EH (cell line): ENCODE results near the gene TRANK1.
A peak's percentile ranks its signal among the peaks of the same experiment; 100 is the strongest.

Source experiments
- DNase-seq: peaks from one replicate; pipeline ENCODE4 v3.0.0-alpha.2; 2015; ENCODE audit warnings: low read depth

The TRANK1 gene

GRCh38 chr3:36843065-36844051 lies 101.5 kb downstream of the TRANK1 start:
- peak; percentile 34 for DNase-seq

GRCh38 chr3:36842275-36842674 lies 102.6 kb downstream of the TRANK1 start:
- no peak for DNase-seq

- DNase-seq: no peak
These were observed 104.4 kb downstream of the TRANK1 start for GRCh38 chr3:36840453-36840921.

- no peak for DNase-seq
These were observed 107.8 kb downstream of the TRANK1 start for GRCh38 chr3:36837089-36837488.

GRCh38 chr3:36833160-36833814 lies 111.6 kb downstream of the TRANK1 start:
- DNase-seq: no peak

GRCh38 chr3:36832406-36832805 lies 112.4 kb downstream of the TRANK1 start:
- no peak for DNase-seq

- DNase-seq: no peak
These were observed 117.7 kb downstream of the TRANK1 start for GRCh38 chr3:36827133-36827532.

GRCh38 chr3:36826240-36826639 lies 118.6 kb downstream of the TRANK1 start:
- DNase-seq: no peak

GRCh38 chr3:36824443-36824842 lies 120.4 kb downstream of the TRANK1 start:
- DNase-seq: no peak

- no peak for DNase-seq
These were observed 121.0 kb downstream of the TRANK1 start for GRCh38 chr3:36823806-36824205.

GRCh38 chr3:36820083-36820482 lies 124.8 kb downstream of the TRANK1 start:
- DNase-seq: no peak

- DNase-seq: no peak
These were observed 126.9 kb downstream of the TRANK1 start for GRCh38 chr3:36817806-36818533.

GRCh38 chr3:36815375-36815774 lies 129.5 kb downstream of the TRANK1 start:
- no peak for DNase-seq

- DNase-seq: no peak
These were observed 130.1 kb downstream of the TRANK1 start for GRCh38 chr3:36814776-36815175.

GRCh38 chr3:36814066-36814717 lies 130.7 kb downstream of the TRANK1 start:
- DNase-seq: no peak

- no peak for DNase-seq
These were observed 131.5 kb downstream of the TRANK1 start for GRCh38 chr3:36813305-36813704.

- DNase-seq: no peak
These were observed 132.6 kb downstream of the TRANK1 start for GRCh38 chr3:36812240-36812639.

- DNase-seq: no peak
These were observed 133.1 kb downstream of the TRANK1 start for GRCh38 chr3:36811768-36812167.

GRCh38 chr3:36804295-36805055 lies 140.4 kb downstream of the TRANK1 start:
- DNase-seq: no peak

- DNase-seq: no peak
These were observed 141.6 kb downstream of the TRANK1 start for GRCh38 chr3:36803091-36803791.
